Kidney epithelial cell (primary cell): ENCODE measurements around the gene CENPP. TPM values are rescaled to one million over a fixed set of nuclear protein-coding genes. Genes with fewer than 3 reads are reported as not detected.

Experiments used
- DNase-seq: peaks from one replicate; pipeline ENCODE4 v3.0.0-alpha.2; 2010; ENCODE audit warnings: low read depth
- H3K27me3 ChIP-seq: 2 replicates; pipeline ENCODE4 v1.6.0; 2011; ENCODE audit warnings: low read length; ENCODE audit not compliant: control insufficient read depth, insufficient read depth
- H3K36me3 ChIP-seq: 2 replicates; pipeline ENCODE4 v1.5.1; 2011; ENCODE audit warnings: low read length; ENCODE audit not compliant: control insufficient read depth, insufficient read depth
- H3K4me3 ChIP-seq: 2 replicates; pipeline ENCODE4 v1.5.1; 2011; ENCODE audit warnings: low read depth, mild to moderate bottlenecking, control low read depth, low read length
- CTCF ChIP-seq: IDR thresholded peaks from 2 replicates; pipeline ENCODE4 v1.5.1; 2011; ENCODE audit warnings: mild to moderate bottlenecking, moderate library complexity, low read length, control low read depth, inconsistent platforms; ENCODE audit not compliant: insufficient read depth, poor library complexity, severe bottlenecking
- total RNA-seq: library from RNA; depleted of rRNA; stranded (reverse); fragments of >200 nt; gene quantifications from 2 replicates; pipeline ENCODE4 v1.2.3, GENCODE V29; 2015

The CENPP gene
- total RNA-seq, 1 donor from 2014 or later: 1.4 TPM

GRCh38 chr9:92300936-92301335 lies 24.8 kb upstream of the CENPP start:
- H3K27me3 ChIP-seq: no peaks in the 10 kb centered on the region
- no peak for TF ChIP-seq CTCF
- no peak overlapping the region for H3K4me3 ChIP-seq
- DNase-seq: no peak
- H3K36me3 ChIP-seq: peaks cover 2% of the 10 kb centered on the region

- DNase-seq: no peak
- Histone ChIP-seq H3K27me3 (no peaks in the 10 kb centered on the region), H3K36me3 (peaks cover 3% of the 10 kb centered on the region), H3K4me3 (no peak overlapping the region)
- TF ChIP-seq CTCF: no peak
These were observed 16.9 kb upstream of the CENPP start for GRCh38 chr9:92308893-92309292.

- TF ChIP-seq CTCF: no peak
- Histone ChIP-seq H3K36me3 (peaks cover 1% of the 10 kb centered on the region), H3K4me3 (no peak overlapping the region), H3K27me3 (no peaks in the 10 kb centered on the region)
- no peak for DNase-seq
These were observed 15.2 kb upstream of the CENPP start for GRCh38 chr9:92310562-92310961.

- no peaks in the 10 kb centered on the region for H3K27me3 ChIP-seq
- peaks cover 3% of the 10 kb centered on the region for H3K36me3 ChIP-seq
- no peak overlapping the region for H3K4me3 ChIP-seq
- no peak for TF ChIP-seq CTCF
- no peak for DNase-seq
These were observed 12.7 kb upstream of the CENPP start for GRCh38 chr9:92312887-92313623.

- no peak overlapping the region for H3K4me3 ChIP-seq
- no peak for TF ChIP-seq CTCF
- no peaks in the 10 kb centered on the region for H3K27me3 ChIP-seq
- H3K36me3 ChIP-seq: peaks cover 3% of the 10 kb centered on the region
- DNase-seq: no peak
These were observed 12.1 kb upstream of the CENPP start for GRCh38 chr9:92313624-92314012.

GRCh38 chr9:92315456-92315855 lies 10.3 kb upstream of the CENPP start:
- Histone ChIP-seq H3K4me3 (no peak overlapping the region), H3K27me3 (no peaks in the 10 kb centered on the region), H3K36me3 (peaks cover 3% of the 10 kb centered on the region)
- no peak for TF ChIP-seq CTCF
- no peak for DNase-seq
